ENCODE measurements around the gene NACC2. TPM values are rescaled to one million over a fixed set of nuclear protein-coding genes. Genes with fewer than 3 reads are reported as not detected.

The NACC2 gene
- total and polyA plus RNA-seq, 2 of the 8 experiments (the other 6 are each of a cell fraction or from before 2014, with no cell fraction given), result 8.3 to 14.0 TPM

DNA sequence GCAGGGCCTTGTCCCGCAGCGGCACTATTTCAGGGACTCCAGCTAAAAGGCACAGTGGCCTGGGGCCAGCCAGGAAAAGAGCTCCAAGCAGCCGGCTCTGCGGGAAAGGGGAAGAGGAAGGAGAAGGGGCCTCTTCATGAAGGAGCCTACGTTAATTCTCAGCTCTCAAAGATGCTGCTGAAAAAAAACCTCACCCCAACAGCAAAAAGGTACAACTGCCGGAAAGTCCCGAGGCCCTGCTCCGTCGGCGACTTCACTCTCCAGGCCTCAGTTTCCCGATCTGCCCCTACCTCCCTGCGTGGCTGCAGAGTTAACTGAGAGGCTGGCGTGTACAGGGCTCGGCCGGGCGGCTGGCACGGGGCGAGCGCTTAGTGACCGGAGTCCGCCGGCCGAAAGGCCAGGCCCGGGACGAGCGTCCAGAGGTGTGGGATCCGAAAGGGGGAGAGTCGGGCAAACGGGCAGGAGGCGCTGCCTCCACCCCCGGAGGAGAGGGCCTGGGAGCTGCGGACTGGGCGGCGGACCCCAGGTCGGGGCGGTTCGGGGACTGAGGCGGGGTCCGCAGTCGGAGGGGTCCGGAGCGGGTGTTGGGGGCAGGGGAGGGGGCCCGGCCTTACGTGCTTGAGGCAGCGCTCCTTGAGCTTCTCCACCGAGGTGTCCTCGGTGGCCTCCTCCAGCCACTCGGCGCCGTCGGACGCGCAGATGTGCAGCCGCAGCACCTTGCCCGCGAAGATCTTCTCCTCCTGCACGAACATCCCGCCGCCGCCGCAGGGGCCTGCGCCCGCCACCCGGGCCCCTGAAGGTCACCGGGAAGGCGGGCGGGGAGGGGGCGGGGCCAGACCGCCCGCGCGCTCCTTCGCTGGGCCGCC is 134.4 kb downstream of the NACC2 start (continued):
- TF ChIP-seq, protein P1, sequence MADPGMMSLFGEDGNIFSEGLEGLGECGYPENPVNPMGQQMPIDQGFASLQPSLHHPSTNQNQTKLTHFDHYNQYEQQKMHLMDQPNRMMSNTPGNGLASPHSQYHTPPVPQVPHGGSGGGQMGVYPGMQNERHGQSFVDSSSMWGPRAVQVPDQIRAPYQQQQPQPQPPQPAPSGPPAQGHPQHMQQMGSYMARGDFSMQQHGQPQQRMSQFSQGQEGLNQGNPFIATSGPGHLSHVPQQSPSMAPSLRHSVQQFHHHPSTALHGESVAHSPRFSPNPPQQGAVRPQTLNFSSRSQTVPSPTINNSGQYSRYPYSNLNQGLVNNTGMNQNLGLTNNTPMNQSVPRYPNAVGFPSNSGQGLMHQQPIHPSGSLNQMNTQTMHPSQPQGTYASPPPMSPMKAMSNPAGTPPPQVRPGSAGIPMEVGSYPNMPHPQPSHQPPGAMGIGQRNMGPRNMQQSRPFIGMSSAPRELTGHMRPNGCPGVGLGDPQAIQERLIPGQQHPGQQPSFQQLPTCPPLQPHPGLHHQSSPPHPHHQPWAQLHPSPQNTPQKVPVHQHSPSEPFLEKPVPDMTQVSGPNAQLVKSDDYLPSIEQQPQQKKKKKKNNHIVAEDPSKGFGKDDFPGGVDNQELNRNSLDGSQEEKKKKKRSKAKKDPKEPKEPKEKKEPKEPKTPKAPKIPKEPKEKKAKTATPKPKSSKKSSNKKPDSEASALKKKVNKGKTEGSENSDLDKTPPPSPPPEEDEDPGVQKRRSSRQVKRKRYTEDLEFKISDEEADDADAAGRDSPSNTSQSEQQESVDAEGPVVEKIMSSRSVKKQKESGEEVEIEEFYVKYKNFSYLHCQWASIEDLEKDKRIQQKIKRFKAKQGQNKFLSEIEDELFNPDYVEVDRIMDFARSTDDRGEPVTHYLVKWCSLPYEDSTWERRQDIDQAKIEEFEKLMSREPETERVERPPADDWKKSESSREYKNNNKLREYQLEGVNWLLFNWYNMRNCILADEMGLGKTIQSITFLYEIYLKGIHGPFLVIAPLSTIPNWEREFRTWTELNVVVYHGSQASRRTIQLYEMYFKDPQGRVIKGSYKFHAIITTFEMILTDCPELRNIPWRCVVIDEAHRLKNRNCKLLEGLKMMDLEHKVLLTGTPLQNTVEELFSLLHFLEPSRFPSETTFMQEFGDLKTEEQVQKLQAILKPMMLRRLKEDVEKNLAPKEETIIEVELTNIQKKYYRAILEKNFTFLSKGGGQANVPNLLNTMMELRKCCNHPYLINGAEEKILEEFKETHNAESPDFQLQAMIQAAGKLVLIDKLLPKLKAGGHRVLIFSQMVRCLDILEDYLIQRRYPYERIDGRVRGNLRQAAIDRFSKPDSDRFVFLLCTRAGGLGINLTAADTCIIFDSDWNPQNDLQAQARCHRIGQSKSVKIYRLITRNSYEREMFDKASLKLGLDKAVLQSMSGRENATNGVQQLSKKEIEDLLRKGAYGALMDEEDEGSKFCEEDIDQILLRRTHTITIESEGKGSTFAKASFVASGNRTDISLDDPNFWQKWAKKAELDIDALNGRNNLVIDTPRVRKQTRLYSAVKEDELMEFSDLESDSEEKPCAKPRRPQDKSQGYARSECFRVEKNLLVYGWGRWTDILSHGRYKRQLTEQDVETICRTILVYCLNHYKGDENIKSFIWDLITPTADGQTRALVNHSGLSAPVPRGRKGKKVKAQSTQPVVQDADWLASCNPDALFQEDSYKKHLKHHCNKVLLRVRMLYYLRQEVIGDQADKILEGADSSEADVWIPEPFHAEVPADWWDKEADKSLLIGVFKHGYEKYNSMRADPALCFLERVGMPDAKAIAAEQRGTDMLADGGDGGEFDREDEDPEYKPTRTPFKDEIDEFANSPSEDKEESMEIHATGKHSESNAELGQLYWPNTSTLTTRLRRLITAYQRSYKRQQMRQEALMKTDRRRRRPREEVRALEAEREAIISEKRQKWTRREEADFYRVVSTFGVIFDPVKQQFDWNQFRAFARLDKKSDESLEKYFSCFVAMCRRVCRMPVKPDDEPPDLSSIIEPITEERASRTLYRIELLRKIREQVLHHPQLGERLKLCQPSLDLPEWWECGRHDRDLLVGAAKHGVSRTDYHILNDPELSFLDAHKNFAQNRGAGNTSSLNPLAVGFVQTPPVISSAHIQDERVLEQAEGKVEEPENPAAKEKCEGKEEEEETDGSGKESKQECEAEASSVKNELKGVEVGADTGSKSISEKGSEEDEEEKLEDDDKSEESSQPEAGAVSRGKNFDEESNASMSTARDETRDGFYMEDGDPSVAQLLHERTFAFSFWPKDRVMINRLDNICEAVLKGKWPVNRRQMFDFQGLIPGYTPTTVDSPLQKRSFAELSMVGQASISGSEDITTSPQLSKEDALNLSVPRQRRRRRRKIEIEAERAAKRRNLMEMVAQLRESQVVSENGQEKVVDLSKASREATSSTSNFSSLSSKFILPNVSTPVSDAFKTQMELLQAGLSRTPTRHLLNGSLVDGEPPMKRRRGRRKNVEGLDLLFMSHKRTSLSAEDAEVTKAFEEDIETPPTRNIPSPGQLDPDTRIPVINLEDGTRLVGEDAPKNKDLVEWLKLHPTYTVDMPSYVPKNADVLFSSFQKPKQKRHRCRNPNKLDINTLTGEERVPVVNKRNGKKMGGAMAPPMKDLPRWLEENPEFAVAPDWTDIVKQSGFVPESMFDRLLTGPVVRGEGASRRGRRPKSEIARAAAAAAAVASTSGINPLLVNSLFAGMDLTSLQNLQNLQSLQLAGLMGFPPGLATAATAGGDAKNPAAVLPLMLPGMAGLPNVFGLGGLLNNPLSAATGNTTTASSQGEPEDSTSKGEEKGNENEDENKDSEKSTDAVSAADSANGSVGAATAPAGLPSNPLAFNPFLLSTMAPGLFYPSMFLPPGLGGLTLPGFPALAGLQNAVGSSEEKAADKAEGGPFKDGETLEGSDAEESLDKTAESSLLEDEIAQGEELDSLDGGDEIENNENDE (IDR thresholded peaks at IDR 0.05; ENCODE audit: insufficient replicate concordance, low read length), result no peak
- TF ChIP-seq POLR2AphosphoS5 (IDR thresholded peaks at IDR 0.05; ENCODE audit: low read depth, low read length) (no peak), FOSL1 (IDR thresholded peaks at IDR 0.05; ENCODE audit: insufficient read depth, low read depth, low read length) (no peak), CHD1 (IDR thresholded peaks at IDR 0.05; ENCODE audit: low read depth, low read length) (no peak), BRCA1 (IDR thresholded peaks at IDR 0.05; ENCODE audit: low read depth, low read length) (no peak), SIRT6 (IDR thresholded peaks at IDR 0.05; ENCODE audit: low read length) (no peak), CHD2 (IDR thresholded peaks at IDR 0.05; ENCODE audit: low read length) (no peak), HDAC6 (IDR thresholded peaks at IDR 0.05; ENCODE audit: low read depth, low read length) (no peak), SIN3A (conservative IDR thresholded peaks at IDR 0.05 in 1 of 2, IDR thresholded peaks at IDR 0.05 in 1 of 2; ENCODE audit: low read depth in 1 of 2, low read length in 2 of 2) (0 out of 4 replicates have a peak, but pooled peaks of 1 of the 2 experiments have one; percentile 44), JUND (IDR thresholded peaks at IDR 0.05; ENCODE audit: low read length) (no peak), POLR2A (IDR thresholded peaks at IDR 0.05; ENCODE audit: control extremely low read depth in 1 of 2, low read depth in 2 of 2, low read length in 2 of 2) (no peak)
